Activated CD4-positive, alpha-beta memory T cell treated with anti-CD3 and anti-CD28 coated beads, Interleukin-2, amount 10 ng/mL, durations not matched to agents 7 days and 5 days (primary cell): ENCODE data around the gene LRP1B. TPM values are rescaled to one million over a fixed set of nuclear protein-coding genes. Genes with fewer than 3 reads are reported as not detected.

Source experiments
- CTCF ChIA-PET: fragments of 350-600 bp; sonication (Branson Sonifier 250); formaldehyde crosslinking; loops from one replicate; lab custom pipeline; 2021; ENCODE audit warnings: antibody characterized with exemption, inconsistent platforms; lab: Charles Lee
- POLR2A ChIA-PET: fragments of 350-600 bp; sonication (Branson Sonifier 250); formaldehyde crosslinking; loops from one replicate; lab custom pipeline; 2021; ENCODE audit warnings: antibody characterized with exemption; lab: Charles Lee
- DNase-seq: peaks from one replicate; pipeline ENCODE4 v3.0.0-alpha.2; 2020
- H3K27ac Mint-ChIP-seq: one replicate; pipeline ENCODE4 v1.8.0; 2021; ENCODE audit warnings: mild to moderate bottlenecking, mixed read lengths
- H3K27me3 Mint-ChIP-seq: one replicate; pipeline ENCODE4 v1.8.0; 2021; ENCODE audit warnings: mixed read lengths
- H3K36me3 Mint-ChIP-seq: one replicate; pipeline ENCODE4 v1.8.0; 2021; ENCODE audit warnings: low read depth, mixed read lengths
- H3K4me1 Mint-ChIP-seq: one replicate; pipeline ENCODE4 v1.8.0; 2021; ENCODE audit warnings: mixed read lengths
- H3K4me3 Mint-ChIP-seq: one replicate; pipeline ENCODE4 v1.8.0; 2021; ENCODE audit warnings: mild to moderate bottlenecking, mixed read lengths
- H3K9me3 Mint-ChIP-seq: one replicate; pipeline ENCODE4 v1.8.0; 2021; ENCODE audit warnings: mixed read lengths
- total RNA-seq, 2 experiments: library from RNA; stranded (reverse); gene quantifications; one replicate each; pipeline ENCODE4 v1.2.3, GENCODE V29; 2021

LRP1B gene
- total RNA-seq, 2 experiments from 2014 or later, result not detected

GRCh38 chr2:141720476-141720875 lies 410.3 kb downstream of the LRP1B start:
- no peak overlapping the region for H3K27ac Mint-ChIP-seq
- H3K4me1 Mint-ChIP-seq, result no peaks in the 10 kb centered on the region
- peaks cover 5% of the 10 kb centered on the region for H3K9me3 Mint-ChIP-seq
- no peaks in the 10 kb centered on the region for H3K36me3 Mint-ChIP-seq
- H3K27me3 Mint-ChIP-seq, result no peaks in the 10 kb centered on the region
- no peak for DNase-seq
- ChIA-PET POLR2A (no interaction called here), CTCF (no interaction called here)
- H3K4me3 Mint-ChIP-seq, result no peak overlapping the region

GRCh38 chr2:141714496-141714895 lies 416.3 kb downstream of the LRP1B start:
- CTCF ChIA-PET, result no interaction called here
- POLR2A ChIA-PET, result no interaction called here

GRCh38 chr2:141711627-141712026 lies 419.2 kb downstream of the LRP1B start:
- no peaks in the 10 kb centered on the region for H3K36me3 Mint-ChIP-seq
- DNase-seq, result no peak
- H3K4me3 Mint-ChIP-seq, result no peak overlapping the region
- ChIA-PET CTCF (no interaction called here), POLR2A (no interaction called here)
- no peaks in the 10 kb centered on the region for H3K27me3 Mint-ChIP-seq
- no peak overlapping the region for H3K27ac Mint-ChIP-seq
- H3K9me3 Mint-ChIP-seq, result no peaks in the 10 kb centered on the region
- no peaks in the 10 kb centered on the region for H3K4me1 Mint-ChIP-seq

More at GRCh38 chr2:141714496-141714895, 416.3 kb downstream of the LRP1B start:
- no peak for DNase-seq
- Mint-ChIP-seq H3K27ac (no peak overlapping the region), H3K36me3 (no peaks in the 10 kb centered on the region), H3K4me1 (no peaks in the 10 kb centered on the region), H3K9me3 (no peaks in the 10 kb centered on the region), H3K4me3 (no peak overlapping the region), H3K27me3 (no peaks in the 10 kb centered on the region)

- CTCF ChIA-PET, result no interaction called here
- H3K4me3 Mint-ChIP-seq, result no peak overlapping the region
Observed at GRCh38 chr2:141710589-141711239, 420.1 kb downstream of the LRP1B start.

GRCh38 chr2:141709756-141710155 lies 421.1 kb downstream of the LRP1B start:
- Mint-ChIP-seq H3K27me3 (no peaks in the 10 kb centered on the region), H3K4me1 (no peaks in the 10 kb centered on the region), H3K36me3 (no peaks in the 10 kb centered on the region), H3K4me3 (no peak overlapping the region), H3K27ac (no peak overlapping the region), H3K9me3 (no peaks in the 10 kb centered on the region)
- no peak for DNase-seq
- ChIA-PET CTCF (no interaction called here), POLR2A (no interaction called here)

More at GRCh38 chr2:141710589-141711239, 420.1 kb downstream of the LRP1B start:
- Mint-ChIP-seq H3K9me3 (no peaks in the 10 kb centered on the region), H3K27me3 (no peaks in the 10 kb centered on the region), H3K27ac (no peak overlapping the region), H3K36me3 (no peaks in the 10 kb centered on the region), H3K4me1 (no peaks in the 10 kb centered on the region)
- POLR2A ChIA-PET, result no interaction called here
- DNase-seq, result no peak

GRCh38 chr2:141707486-141707885 lies 423.3 kb downstream of the LRP1B start:
- Mint-ChIP-seq H3K27ac (no peak overlapping the region), H3K36me3 (no peaks in the 10 kb centered on the region), H3K9me3 (no peaks in the 10 kb centered on the region), H3K27me3 (no peaks in the 10 kb centered on the region), H3K4me1 (no peaks in the 10 kb centered on the region), H3K4me3 (no peak overlapping the region)
- CTCF ChIA-PET, result no interaction called here
- POLR2A ChIA-PET, result no interaction called here
- DNase-seq, result no peak

- no peak overlapping the region for H3K4me3 Mint-ChIP-seq
Observed at GRCh38 chr2:141704541-141704940, 426.3 kb downstream of the LRP1B start.

GRCh38 chr2:141703501-141703900 lies 427.3 kb downstream of the LRP1B start:
- H3K9me3 Mint-ChIP-seq, result no peaks in the 10 kb centered on the region
- ChIA-PET POLR2A (no interaction called here), CTCF (no interaction called here)
- H3K4me3 Mint-ChIP-seq, result no peak overlapping the region
- H3K27me3 Mint-ChIP-seq, result no peaks in the 10 kb centered on the region
- H3K27ac Mint-ChIP-seq, result no peak overlapping the region
- no peak for DNase-seq
- no peaks in the 10 kb centered on the region for H3K36me3 Mint-ChIP-seq
- H3K4me1 Mint-ChIP-seq, result no peaks in the 10 kb centered on the region

More at GRCh38 chr2:141704541-141704940, 426.3 kb downstream of the LRP1B start:
- Mint-ChIP-seq H3K4me1 (no peaks in the 10 kb centered on the region), H3K27ac (no peak overlapping the region), H3K9me3 (no peaks in the 10 kb centered on the region), H3K36me3 (no peaks in the 10 kb centered on the region), H3K27me3 (no peaks in the 10 kb centered on the region)
- ChIA-PET CTCF (no interaction called here), POLR2A (no interaction called here)
- no peak for DNase-seq

GRCh38 chr2:141701618-141702017 lies 429.2 kb downstream of the LRP1B start:
- DNase-seq, result no peak
- Mint-ChIP-seq H3K4me3 (no peak overlapping the region), H3K9me3 (no peaks in the 10 kb centered on the region), H3K27me3 (no peaks in the 10 kb centered on the region), H3K4me1 (no peaks in the 10 kb centered on the region), H3K36me3 (no peaks in the 10 kb centered on the region), H3K27ac (no peak overlapping the region)
- POLR2A ChIA-PET, result no interaction called here
- CTCF ChIA-PET, result no interaction called here

GRCh38 chr2:141699573-141699972 lies 431.2 kb downstream of the LRP1B start:
- H3K27me3 Mint-ChIP-seq, result no peaks in the 10 kb centered on the region

GRCh38 chr2:141698500-141698899 lies 432.3 kb downstream of the LRP1B start:
- CTCF ChIA-PET, result no interaction called here

More at GRCh38 chr2:141699573-141699972, 431.2 kb downstream of the LRP1B start:
- no peaks in the 10 kb centered on the region for H3K4me1 Mint-ChIP-seq
- no peak overlapping the region for H3K27ac Mint-ChIP-seq
- no peak overlapping the region for H3K4me3 Mint-ChIP-seq
- H3K9me3 Mint-ChIP-seq, result peaks cover 4% of the 10 kb centered on the region
- CTCF ChIA-PET, result no interaction called here
- DNase-seq, result no peak
- H3K36me3 Mint-ChIP-seq, result no peaks in the 10 kb centered on the region
- POLR2A ChIA-PET, result no interaction called here

GRCh38 chr2:141697035-141697434 lies 433.8 kb downstream of the LRP1B start:
- Mint-ChIP-seq H3K27me3 (no peaks in the 10 kb centered on the region), H3K27ac (no peak overlapping the region), H3K4me3 (no peak overlapping the region), H3K9me3 (peaks cover 12% of the 10 kb centered on the region), H3K4me1 (no peaks in the 10 kb centered on the region), H3K36me3 (no peaks in the 10 kb centered on the region)
- ChIA-PET POLR2A (no interaction called here), CTCF (no interaction called here)
- no peak for DNase-seq

More at GRCh38 chr2:141698500-141698899, 432.3 kb downstream of the LRP1B start:
- no peaks in the 10 kb centered on the region for H3K36me3 Mint-ChIP-seq
- H3K4me1 Mint-ChIP-seq, result no peaks in the 10 kb centered on the region
- no peak for DNase-seq
- no peak overlapping the region for H3K4me3 Mint-ChIP-seq
- no peaks in the 10 kb centered on the region for H3K27me3 Mint-ChIP-seq
- peaks cover 10% of the 10 kb centered on the region for H3K9me3 Mint-ChIP-seq
- POLR2A ChIA-PET, result no interaction called here
- H3K27ac Mint-ChIP-seq, result no peak overlapping the region

- no peaks in the 10 kb centered on the region for H3K27me3 Mint-ChIP-seq
- no peaks in the 10 kb centered on the region for H3K36me3 Mint-ChIP-seq
- no peak overlapping the region for H3K4me3 Mint-ChIP-seq
- no peak for DNase-seq
- H3K27ac Mint-ChIP-seq, result no peak overlapping the region
- no peaks in the 10 kb centered on the region for H3K4me1 Mint-ChIP-seq
- peaks cover 12% of the 10 kb centered on the region for H3K9me3 Mint-ChIP-seq
- ChIA-PET CTCF (no interaction called here), POLR2A (no interaction called here)
Observed at GRCh38 chr2:141694180-141694579, 436.6 kb downstream of the LRP1B start.

GRCh38 chr2:141692829-141693228 lies 438.0 kb downstream of the LRP1B start:
- no peaks in the 10 kb centered on the region for H3K4me1 Mint-ChIP-seq
- CTCF ChIA-PET, result no interaction called here
- H3K36me3 Mint-ChIP-seq, result no peaks in the 10 kb centered on the region
- H3K27ac Mint-ChIP-seq, result no peak overlapping the region
- no peak for DNase-seq
- POLR2A ChIA-PET, result no interaction called here
- H3K27me3 Mint-ChIP-seq, result no peaks in the 10 kb centered on the region
- no peak overlapping the region for H3K4me3 Mint-ChIP-seq
- peaks cover 12% of the 10 kb centered on the region for H3K9me3 Mint-ChIP-seq
